HG02870 (cell line): Measurements from ENCODE around the gene SEC24C.
"Not testable (repeated sequence)": the region's sequence is repeated elsewhere in the genome, so short reads cannot be mapped to it uniquely, and the experiment has no call there.

Experiments
- ATAC-seq: cut with Tn5 transposase; IDR thresholded peaks from one replicate; pipeline ENCODE4 v1.9.1; 2021; ENCODE audit warnings: mild to moderate bottlenecking, moderate library complexity; ENCODE audit not compliant: unreplicated experiment

SEC24C gene

GRCh38 chr10:73789659-73790055 is 45.5 kb downstream of the SEC24C start:
- ATAC-seq = no peak

- ATAC-seq = no peak
These were observed 46.9 kb downstream of the SEC24C start for GRCh38 chr10:73790886-73791625.

- no peak for ATAC-seq
These were observed 47.8 kb downstream of the SEC24C start for GRCh38 chr10:73791871-73792400.

GRCh38 chr10:73793456-73793855 is 49.3 kb downstream of the SEC24C start:
- ATAC-seq = no peak

- not testable (repeated sequence) for ATAC-seq
These were observed 51.3 kb downstream of the SEC24C start for GRCh38 chr10:73795491-73795890.

GRCh38 chr10:73796035-73796434 is 51.9 kb downstream of the SEC24C start:
- not testable (repeated sequence) for ATAC-seq

GRCh38 chr10:73796766-73797165 is 52.6 kb downstream of the SEC24C start:
- no peak for ATAC-seq

- no peak for ATAC-seq
These were observed 53.3 kb downstream of the SEC24C start for GRCh38 chr10:73797324-73798025.

GRCh38 chr10:73798087-73798486 is 53.9 kb downstream of the SEC24C start:
- ATAC-seq = no peak

- no peak for ATAC-seq
These were observed 54.9 kb downstream of the SEC24C start for GRCh38 chr10:73798927-73799560.

GRCh38 chr10:73799899-73800559 is 55.9 kb downstream of the SEC24C start:
- no peak for ATAC-seq

- ATAC-seq = no peak
These were observed 56.5 kb downstream of the SEC24C start for GRCh38 chr10:73800560-73801252.

GRCh38 chr10:73801253-73801590 is 57.0 kb downstream of the SEC24C start:
- ATAC-seq = no peak

- ATAC-seq = no peak
These were observed 58.3 kb downstream of the SEC24C start for GRCh38 chr10:73802276-73802991.

- peak; percentile 75 for ATAC-seq
These were observed 59.6 kb downstream of the SEC24C start for GRCh38 chr10:73803680-73804286.

GRCh38 chr10:73806176-73806950 is 62.2 kb downstream of the SEC24C start:
- no peak for ATAC-seq

- no peak for ATAC-seq
These were observed 63.3 kb downstream of the SEC24C start for GRCh38 chr10:73807471-73807870.

- ATAC-seq = no peak
These were observed 64.0 kb downstream of the SEC24C start for GRCh38 chr10:73808021-73808815.
